Pancreas (tissue), 10 donors: ENCODE measurements around the gene CDC27. TPM values are rescaled to one million over a fixed set of nuclear protein-coding genes. Genes with fewer than 3 reads are reported as not detected.

Source experiments
- ATAC-seq, 4 donors: fragments of 200-7000 bp; cut with Tn5 transposase; one replicate each; pipeline versions ENCODE4 v1.8.0 to v1.9.1; 2020; ENCODE audit warnings: mild to moderate bottlenecking in 4 of 4, moderate library complexity in 4 of 4
- DNase-seq, 6 donors: peaks; one replicate each; pipeline ENCODE4 v3.0.0-alpha.2; 2020
- FAIRE-seq: peaks from 2 replicates; lab custom pipeline; 2012; peaks lifted over from hg19 to GRCh38; lab: Jason Lieb, UNC
- H3K27ac ChIP-seq, 4 donors: fragments of 200-600 bp; sonication (generic); 1 replicate in 3 of 4; 2 replicates in 1 of 4; pipeline versions ENCODE4 v1.5.0 to v1.8.0; 2020
- H3K27me3 ChIP-seq, 4 donors: fragments of 200-600 bp; one replicate each; pipeline ENCODE4 v1.8.0; 2021
- H3K36me3 ChIP-seq, 3 donors: fragments of 200-600 bp; sonication (generic) in 1 of 3; one replicate each; pipeline versions ENCODE4 v1.5.0 to v1.8.0; 2020 to 2021
- H3K4me1 ChIP-seq, 3 donors: fragments of 200-600 bp; one replicate each; pipeline ENCODE4 v1.8.0; 2021
- H3K4me3 ChIP-seq, 4 donors: fragments of 200-600 bp; sonication (generic) in 2 of 4; one replicate each; pipeline versions ENCODE4 v1.5.0 to v1.8.0; 2020 to 2021
- H3K9me3 ChIP-seq, 4 donors: fragments of 200-600 bp; one replicate each; pipeline ENCODE4 v1.8.0; 2021
- CTCF ChIP-seq, 4 donors: fragments of 200-600 bp; sonication (generic) in 3 of 4; IDR thresholded peaks; one replicate each; pipeline versions ENCODE4 v1.5.0 to v1.8.0; 2021; ENCODE audit warnings: antibody characterized with exemption in 4 of 4
- WGBS, 2 donors: extraction: QIAGEN DNeasy Blood & Tissue Kit; methylation state at CpG; one replicate each; pipeline ENCODE4 v1.1.7; 2013; 5-methylcytosine and 5-hydroxymethylcytosine counted together
- intact Hi-C, 3 donors: fragments of 100-400 bp; cut with DNase I; formaldehyde crosslinking; loops; one replicate each; pipeline versions ENCODE4 v1.11.1 to v1.14.2; 2022
- polyA plus RNA-seq, 2 donors: library from polyadenylated mRNA; stranded (reverse); fragments of 200-250 nt; gene quantifications; one replicate each; pipeline ENCODE4 v1.2.3, GENCODE V29; 2013
- total RNA-seq, 6 donors: library from RNA; stranded (reverse); fragmentation: NEBNext Ultra II Directional in 4 of 6; extraction: Animal tissue kit (Norgen Biotek cat#: 25700) in 4 of 6; gene quantifications; one replicate each; pipeline versions ENCODE4 v1.2.1 to v1.2.4, GENCODE V29; 2021 to 2023
- donor health status: healthy with polysubstance abuse.
- donor health status: DM: no; HTN: no; CAD: no; lungs with moderate emphysema.
- donor health status: DM: no; HTN: no; CAD: no.
- donor health status: control.
- donor health status: control.
- donor health status: Bipolar disorder and iron deficiency.
- donor health status: DM: yes; HTN: yes; CAD: no.
- donor health status: DM: no; HTN: no; CAD: no.
- donor health status: DM: no; HTN: no; CAD: no.
- donor health status: DM: yes; HTN: yes; CAD: no.

Gene CDC27
- total and polyA plus RNA-seq, 8 donors, result 6.5 to 42.7 (median 26.3) TPM

- intact Hi-C loops, result loop anchor here in 1 of 3 donors (10.0 kb wide), 1 partner anchor 59 kb away; no protein-coding TSS in a partner anchor
- no peak for DNase-seq
- TF ChIP-seq CTCF (IDR thresholded peaks at IDR 0.05), result no peak
Observed at GRCh38 chr17:47235506-47235905, 46.4 kb upstream of the CDC27 start.

GRCh38 chr17:47232465-47232864, 43.4 kb upstream of the CDC27 start:
- intact Hi-C loops, result loop anchor here in 1 of 3 donors (10.0 kb wide), 1 partner anchor 62 kb away; no protein-coding TSS in a partner anchor
- Histone ChIP-seq H3K4me1 (peaks cover 0 to 5% (median 2%) of the 10 kb centered on the region in 3 donors), H3K27me3 (no peaks in the 10 kb centered on the region), H3K9me3 (no peaks in the 10 kb centered on the region), H3K4me3 (no peak overlapping the region), H3K27ac (no peak overlapping the region), H3K36me3 (no peaks in the 10 kb centered on the region)
- FAIRE-seq (no peak), DNase-seq (no peak), ATAC-seq (no peak)
- no peak for TF ChIP-seq CTCF (IDR thresholded peaks at IDR 0.05)
- WGBS, 2 donors, result 75 to 86% methylated on average over 2 of the region's 2 CpGs

More at GRCh38 chr17:47235506-47235905, 46.4 kb upstream of the CDC27 start:
- WGBS, 2 donors, result 67 to 90% methylated on average over 3 of the region's 3 CpGs
- Histone ChIP-seq H3K4me3 (no peak overlapping the region), H3K27ac (no peak overlapping the region), H3K9me3 (no peaks in the 10 kb centered on the region), H3K4me1 (peaks cover 0 to 3% (median 0%) of the 10 kb centered on the region in 3 donors), H3K27me3 (no peaks in the 10 kb centered on the region), H3K36me3 (no peaks in the 10 kb centered on the region)
- ATAC-seq, result no peak
- no peak for FAIRE-seq

GRCh38 chr17:47231866-47232265, 42.8 kb upstream of the CDC27 start:
- peaks cover 0 to 5% (median 2%) of the 10 kb centered on the region in 3 donors for H3K4me1 ChIP-seq
- intact Hi-C loops, result loop anchor here in 2 of 3 donors (2.0 to 10.0 kb wide), 2 partner anchors 63 to 85 kb away; no protein-coding TSS in a partner anchor
- ATAC-seq, result no peak
- no peak for DNase-seq
- no peak for TF ChIP-seq CTCF (IDR thresholded peaks at IDR 0.05)
- no peaks in the 10 kb centered on the region for H3K36me3 ChIP-seq
- H3K4me3 ChIP-seq, result no peak overlapping the region
- no peaks in the 10 kb centered on the region for H3K27me3 ChIP-seq
- WGBS, 2 donors, result 76 to 77% methylated on average over 3 of the region's 3 CpGs
- H3K27ac ChIP-seq, result no peak overlapping the region
- FAIRE-seq, result no peak
- no peaks in the 10 kb centered on the region for H3K9me3 ChIP-seq

GRCh38 chr17:47231334-47231733, 42.2 kb upstream of the CDC27 start:
- Histone ChIP-seq H3K4me1 (peaks cover 0 to 5% (median 2%) of the 10 kb centered on the region in 3 donors), H3K9me3 (no peaks in the 10 kb centered on the region), H3K36me3 (no peaks in the 10 kb centered on the region), H3K4me3 (no peak overlapping the region), H3K27ac (no peak overlapping the region), H3K27me3 (no peaks in the 10 kb centered on the region)
- intact Hi-C loops, result loop anchor here in 2 of 3 donors (2.0 to 10.0 kb wide), 2 partner anchors 63 to 85 kb away; no protein-coding TSS in a partner anchor
- WGBS, 2 donors, result 48 to 78% methylated on average over 3 of the region's 3 CpGs
- FAIRE-seq (no peak), ATAC-seq (no peak), DNase-seq (no peak)
- no peak for TF ChIP-seq CTCF (IDR thresholded peaks at IDR 0.05)

- Histone ChIP-seq H3K4me3 (no peak overlapping the region), H3K36me3 (no peaks in the 10 kb centered on the region), H3K4me1 (peaks cover 0 to 8% (median 3%) of the 10 kb centered on the region in 3 donors), H3K27me3 (no peaks in the 10 kb centered on the region), H3K27ac (no peak overlapping the region), H3K9me3 (no peaks in the 10 kb centered on the region)
- FAIRE-seq (no peak), DNase-seq (no peak), ATAC-seq (no peak)
- 65 to 76% methylated on average over 10 of the region's 10 CpGs for WGBS, 2 donors
- TF ChIP-seq CTCF (IDR thresholded peaks at IDR 0.05), result no peak
- intact Hi-C loops, result loop anchor here in 2 of 3 donors (2.0 to 10.0 kb wide), 2 partner anchors 64 to 86 kb away; no protein-coding TSS in a partner anchor
Observed at GRCh38 chr17:47230864-47231263, 41.8 kb upstream of the CDC27 start.
